Choroid plexus epithelial cell (primary cell): ENCODE results near the gene DCDC2C.

ENCODE experiments used
- DNase-seq: peaks from one replicate; pipeline ENCODE4 v3.0.0-alpha.2; 2010; ENCODE audit warnings: low read depth
- H3K4me3 ChIP-seq: 2 replicates; pipeline ENCODE4 v1.5.1; 2011; ENCODE audit warnings: low read depth, mild to moderate bottlenecking, control low read depth, low read length, moderate library complexity
- TF ChIP-seq, protein P1 (sequence below): conservative IDR thresholded peaks from 2 replicates; pipeline ENCODE4 v1.5.1; 2011; ENCODE audit warnings: low read depth, mild to moderate bottlenecking, control low read depth, inconsistent platforms, low read length, moderate library complexity

DCDC2C gene

DNA sequence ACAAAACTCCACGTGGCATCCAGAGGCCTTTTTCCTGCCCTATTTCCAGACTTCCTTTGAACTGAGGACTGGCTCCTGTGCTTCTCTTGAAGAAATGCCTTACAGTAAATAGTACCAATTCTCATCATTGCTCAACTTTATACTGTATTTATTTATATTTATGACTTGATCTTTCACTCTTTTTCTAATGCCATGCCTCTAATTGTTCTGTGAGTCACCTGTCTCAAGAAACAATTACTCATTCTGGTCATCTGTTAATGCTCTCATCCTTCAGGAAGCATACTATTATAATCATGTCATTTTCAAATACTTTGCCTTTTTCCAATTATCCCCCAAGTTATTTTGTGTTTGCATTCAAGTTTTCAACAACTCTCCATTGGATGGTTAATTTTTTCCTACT, 85.9 kb downstream of the DCDC2C start:
- peak; percentile 13 for DNase-seq
- TF ChIP-seq, protein P1, sequence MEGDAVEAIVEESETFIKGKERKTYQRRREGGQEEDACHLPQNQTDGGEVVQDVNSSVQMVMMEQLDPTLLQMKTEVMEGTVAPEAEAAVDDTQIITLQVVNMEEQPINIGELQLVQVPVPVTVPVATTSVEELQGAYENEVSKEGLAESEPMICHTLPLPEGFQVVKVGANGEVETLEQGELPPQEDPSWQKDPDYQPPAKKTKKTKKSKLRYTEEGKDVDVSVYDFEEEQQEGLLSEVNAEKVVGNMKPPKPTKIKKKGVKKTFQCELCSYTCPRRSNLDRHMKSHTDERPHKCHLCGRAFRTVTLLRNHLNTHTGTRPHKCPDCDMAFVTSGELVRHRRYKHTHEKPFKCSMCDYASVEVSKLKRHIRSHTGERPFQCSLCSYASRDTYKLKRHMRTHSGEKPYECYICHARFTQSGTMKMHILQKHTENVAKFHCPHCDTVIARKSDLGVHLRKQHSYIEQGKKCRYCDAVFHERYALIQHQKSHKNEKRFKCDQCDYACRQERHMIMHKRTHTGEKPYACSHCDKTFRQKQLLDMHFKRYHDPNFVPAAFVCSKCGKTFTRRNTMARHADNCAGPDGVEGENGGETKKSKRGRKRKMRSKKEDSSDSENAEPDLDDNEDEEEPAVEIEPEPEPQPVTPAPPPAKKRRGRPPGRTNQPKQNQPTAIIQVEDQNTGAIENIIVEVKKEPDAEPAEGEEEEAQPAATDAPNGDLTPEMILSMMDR = no peak
- no peak overlapping the region for H3K4me3 ChIP-seq

DNA sequence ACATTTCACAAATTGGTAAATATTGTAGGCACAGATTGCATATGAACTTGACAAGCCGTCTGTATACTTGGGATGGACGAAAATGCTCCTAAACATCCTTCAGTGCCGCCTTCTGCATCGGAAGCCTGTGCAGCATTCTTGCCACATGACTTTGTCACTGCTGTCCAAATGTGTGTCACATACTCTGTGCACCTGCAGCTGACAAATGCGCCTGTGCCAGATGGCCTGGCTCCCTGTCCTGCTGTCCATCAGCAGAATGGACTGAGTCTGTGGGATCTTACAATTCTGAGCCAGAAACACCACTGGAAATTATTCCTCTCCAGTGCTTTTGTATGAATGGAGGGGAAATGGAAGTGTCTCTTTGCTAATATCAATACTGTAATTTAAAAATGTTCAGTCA, 89.9 kb downstream of the DCDC2C start:
- TF ChIP-seq, protein P1 = no peak
- no peak for DNase-seq
- no peak overlapping the region for H3K4me3 ChIP-seq

DNA sequence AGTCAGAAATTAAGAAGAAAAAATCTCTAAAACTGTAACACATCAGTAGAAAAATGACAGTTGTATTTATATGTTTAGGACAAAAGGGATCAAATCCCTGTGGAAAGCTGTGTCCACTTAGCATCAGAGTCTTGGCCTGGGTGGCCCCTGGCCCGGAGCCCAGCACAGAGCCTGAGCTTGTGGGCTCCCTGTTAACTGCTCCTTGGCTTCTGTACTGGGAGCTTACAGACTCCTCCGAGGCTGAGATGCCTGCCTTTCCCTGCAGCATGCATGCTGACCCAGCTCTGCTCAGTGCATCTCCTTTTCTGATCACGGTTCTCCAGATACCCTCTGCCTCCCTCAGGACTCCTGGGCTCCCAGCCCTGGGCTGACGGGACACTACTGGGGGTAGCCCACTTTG, 98.1 kb downstream of the DCDC2C start:
- no peak overlapping the region for H3K4me3 ChIP-seq
- TF ChIP-seq, protein P1 = no peak
- no peak for DNase-seq

DNA sequence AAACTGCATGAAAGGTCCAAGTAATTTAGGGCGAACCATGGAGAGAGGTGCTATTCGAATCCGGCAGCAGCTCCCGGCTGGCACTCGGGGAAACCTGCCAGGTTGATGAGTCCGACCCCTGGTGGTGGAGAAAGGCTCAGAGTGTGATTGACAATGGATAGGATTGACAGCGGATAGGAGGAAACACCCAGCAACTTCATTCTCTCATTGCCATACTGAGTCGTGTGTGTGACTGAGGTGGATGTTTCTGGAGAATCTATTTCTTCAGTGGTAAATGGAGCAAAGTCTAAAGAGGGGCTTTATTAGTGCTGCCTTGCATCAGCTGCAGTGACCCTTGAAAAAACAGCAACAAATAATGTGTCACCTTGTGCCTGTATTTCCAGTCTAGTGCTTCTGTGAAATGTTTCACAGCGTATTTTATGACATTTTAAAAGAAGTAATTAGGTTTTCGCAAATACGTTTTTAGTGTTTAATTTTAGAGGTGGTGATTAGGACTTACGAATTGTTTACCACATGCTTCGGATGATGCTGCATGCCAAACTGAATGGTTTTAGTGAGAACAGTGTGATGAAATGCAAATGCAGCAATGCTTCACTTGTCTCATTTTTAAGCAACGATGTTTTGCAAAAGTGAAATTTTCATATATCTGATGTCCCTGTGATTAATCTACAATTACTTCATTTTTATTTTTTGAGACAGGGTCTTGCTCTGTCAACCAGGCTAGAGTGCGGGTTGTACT, 102.0 kb downstream of the DCDC2C start:
- DNase-seq = no peak
- no peak overlapping the region for H3K4me3 ChIP-seq
- TF ChIP-seq, protein P1 = peak; percentile 62

DNA sequence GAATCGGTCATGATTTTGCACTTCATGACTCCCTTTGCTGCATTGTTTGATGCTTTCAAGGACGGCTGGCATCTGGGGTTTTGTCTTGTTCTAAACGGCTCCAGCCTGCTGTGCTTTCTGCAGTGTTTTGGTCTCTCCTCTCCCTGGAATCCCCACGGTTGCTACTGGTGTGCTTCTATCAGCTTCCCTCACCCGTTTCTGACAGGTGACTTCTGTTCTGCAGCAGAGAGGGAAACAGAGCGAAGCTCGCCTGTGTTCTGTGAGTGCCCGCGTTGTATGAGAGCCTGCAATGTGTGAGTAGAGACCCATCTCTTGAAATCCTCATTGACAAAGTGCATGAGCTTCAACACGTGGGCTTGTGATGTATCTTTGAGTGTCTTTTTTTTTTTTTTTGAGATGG, 102.8 kb downstream of the DCDC2C start:
- H3K4me3 ChIP-seq = no peak overlapping the region
- TF ChIP-seq, protein P1 = no peak
- no peak for DNase-seq

DNA sequence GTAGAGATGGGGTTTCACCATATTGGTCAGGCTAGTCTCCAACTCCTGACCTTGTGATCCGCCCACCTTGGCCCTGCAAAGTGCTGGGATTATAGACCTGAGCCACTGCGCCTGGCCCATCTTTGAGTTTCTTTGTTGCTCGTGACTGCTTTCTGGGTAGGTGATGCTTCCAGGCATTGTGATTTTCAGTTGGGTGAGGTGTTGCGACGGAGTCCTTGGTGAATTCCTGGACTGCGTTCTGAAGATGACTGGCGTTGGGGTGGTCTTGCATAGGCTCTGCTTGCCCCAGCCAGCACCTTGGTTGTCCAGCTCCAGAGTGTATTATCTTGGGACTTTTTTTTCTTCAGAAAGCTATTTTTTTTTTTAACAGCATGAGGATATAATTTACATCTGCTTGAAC, 103.4 kb downstream of the DCDC2C start:
- TF ChIP-seq, protein P1 = no peak
- no peak overlapping the region for H3K4me3 ChIP-seq
- no peak for DNase-seq

DNA sequence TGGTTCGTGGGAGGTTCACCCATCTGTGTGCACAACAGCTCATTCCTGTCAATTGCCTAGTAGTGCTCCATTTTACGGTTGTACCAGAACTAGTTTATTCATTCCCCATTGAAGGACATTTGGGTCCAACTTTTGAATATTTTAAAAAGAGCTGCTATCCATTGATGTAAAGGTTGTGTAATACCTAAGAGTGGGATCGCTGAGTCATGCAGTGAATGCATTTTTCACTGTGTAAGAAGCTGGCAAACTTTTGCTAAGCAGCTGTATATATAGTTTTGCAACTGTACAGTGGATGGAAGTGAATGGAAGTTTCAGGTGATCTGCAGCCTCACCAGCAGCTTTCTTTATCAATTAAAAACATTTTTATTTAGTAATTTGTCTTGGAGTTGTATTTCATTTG, 104.5 kb downstream of the DCDC2C start:
- peak; percentile 84 for DNase-seq
- no peak overlapping the region for H3K4me3 ChIP-seq
- TF ChIP-seq, protein P1 = no peak
